Astrocyte of the cerebellum (primary cell): ENCODE data around the gene RPL18.
A peak's percentile ranks its signal among the peaks of the same experiment; 100 is the strongest.
"Not testable (repeated sequence)": the region's sequence is repeated elsewhere in the genome, so short reads cannot be mapped to it uniquely, and the experiment has no call there.

ENCODE experiments used
- DNase-seq: peaks from one replicate; pipeline ENCODE4 v3.0.0-alpha.2; 2011; ENCODE audit warnings: low read depth
- H3K4me3 ChIP-seq: 2 replicates; pipeline ENCODE4 v1.5.1; 2011; ENCODE audit warnings: mild to moderate bottlenecking, low read depth, low read length, moderate library complexity
- CTCF ChIP-seq: IDR thresholded peaks from 2 replicates; pipeline ENCODE4 v1.5.1; 2012; ENCODE audit warnings: low read length, low read depth, moderate library complexity, mild to moderate bottlenecking; ENCODE audit errors: missing control alignments
- in situ Hi-C: cut with HindIII; loops from 2 replicates; pipeline ENCODE4 v1.10.0; 2017; ENCODE audit warnings: low sequenced_read_pairs

The RPL18 gene

GRCh38 chr19:48588670-48589401 lies 30.1 kb downstream of the RPL18 start:
- DNase-seq: peak; percentile 51
- peak; percentile 94 for TF ChIP-seq CTCF
- peak overlapping the region; percentile 35 for H3K4me3 ChIP-seq
- in situ Hi-C loops: no loop called here

GRCh38 chr19:48587387-48587786 lies 31.6 kb downstream of the RPL18 start:
- no peak for DNase-seq
- no peak for TF ChIP-seq CTCF
- in situ Hi-C loops: no loop called here
- H3K4me3 ChIP-seq: no peak overlapping the region

- in situ Hi-C loops: no loop called here
- no peak overlapping the region for H3K4me3 ChIP-seq
- no peak for DNase-seq
- TF ChIP-seq CTCF: no peak
These were observed 36.8 kb downstream of the RPL18 start for GRCh38 chr19:48582168-48582567.

- in situ Hi-C loops: no loop called here
- no peak for DNase-seq
- no peak for TF ChIP-seq CTCF
- no peak overlapping the region for H3K4me3 ChIP-seq
These were observed 40.1 kb downstream of the RPL18 start for GRCh38 chr19:48578891-48579290.

- DNase-seq, in situ Hi-C loops, H3K4me3 ChIP-seq: not testable (repeated sequence)
These were observed 41.1 kb downstream of the RPL18 start for GRCh38 chr19:48577908-48578307.

- in situ Hi-C loops: no loop called here
- H3K4me3 ChIP-seq: no peak overlapping the region
- DNase-seq: no peak
- no peak for TF ChIP-seq CTCF
These were observed 42.9 kb downstream of the RPL18 start for GRCh38 chr19:48575931-48576622.

- in situ Hi-C loops: no loop called here
- DNase-seq: no peak
- H3K4me3 ChIP-seq: no peak overlapping the region
- no peak for TF ChIP-seq CTCF
These were observed 45.8 kb downstream of the RPL18 start for GRCh38 chr19:48573163-48573505.
